Smooth muscle cell (in vitro differentiated cells): Measurements from ENCODE around the gene ZFP36L2. TPM values are rescaled to one million over a fixed set of nuclear protein-coding genes. Genes with fewer than 3 reads are reported as not detected.

Experiments used
- DNase-seq: peaks from one replicate; lab custom pipeline; 2025; ENCODE audit not compliant: unreplicated experiment; lab: John Stamatoyannopoulos, UW
- H2AFZ ChIP-seq: fragments of 200-600 bp; sonication (generic); 2 replicates; pipeline ENCODE4 v1.6.0; 2016; ENCODE audit warnings: antibody characterized with exemption, low read depth, mild to moderate bottlenecking
- H3F3A ChIP-seq: fragments of 200-600 bp; sonication (generic); 2 replicates; pipeline ENCODE4 v1.6.0; 2017; ENCODE audit warnings: antibody characterized with exemption, low read depth
- H3K27ac ChIP-seq: fragments of 200-600 bp; sonication (generic); 2 replicates; pipeline ENCODE4 v1.5.1; 2016; ENCODE audit warnings: low read depth, mild to moderate bottlenecking
- H3K27me3 ChIP-seq: fragments of 200-600 bp; sonication (generic); 2 replicates; pipeline ENCODE4 v1.6.1; 2016; ENCODE audit warnings: low read depth, mild to moderate bottlenecking
- H3K36me3 ChIP-seq: fragments of 200-600 bp; sonication (generic); 2 replicates; pipeline ENCODE4 v1.5.1; 2016; ENCODE audit warnings: low read depth
- H3K4me1 ChIP-seq: fragments of 200-600 bp; sonication (generic); 2 replicates; pipeline ENCODE4 v1.5.1; 2016; ENCODE audit warnings: low read depth
- H3K4me2 ChIP-seq: fragments of 200-600 bp; sonication (generic); 2 replicates; pipeline ENCODE4 v1.6.0; 2016; ENCODE audit warnings: mild to moderate bottlenecking
- H3K4me3 ChIP-seq: fragments of 200-600 bp; sonication (generic); 2 replicates; pipeline ENCODE4 v1.5.1; 2016; ENCODE audit warnings: mild to moderate bottlenecking
- H3K79me2 ChIP-seq: fragments of 200-600 bp; sonication (generic); 2 replicates; pipeline ENCODE4 v1.6.0; 2016; ENCODE audit warnings: low read depth, mild to moderate bottlenecking
- H3K9ac ChIP-seq: fragments of 200-600 bp; sonication (generic); 2 replicates; pipeline ENCODE4 v1.6.0; 2016; ENCODE audit warnings: low read depth
- H3K9me3 ChIP-seq: fragments of 200-600 bp; sonication (generic); replicated peaks from 2 replicates; pipeline ENCODE4 v1.5.1; 2016; ENCODE audit warnings: low read depth
- H4K20me1 ChIP-seq: fragments of 200-600 bp; sonication (generic); 2 replicates; pipeline ENCODE4 v1.6.0; 2016; ENCODE audit warnings: low read depth
- CTCF ChIP-seq: fragments of 200-600 bp; sonication (generic); IDR thresholded peaks from 2 replicates; pipeline ENCODE4 v1.5.1; 2017; ENCODE audit warnings: borderline replicate concordance, mild to moderate bottlenecking, antibody characterized with exemption; ENCODE audit not compliant: insufficient read depth, poor library complexity, severe bottlenecking
- WGBS: methylation state at CpG from one replicate; pipeline ENCODE4 v1.1.7; 2016; ENCODE audit warnings: low lambda C conversion rate; 5-methylcytosine and 5-hydroxymethylcytosine counted together
- polyA plus RNA-seq: library from polyadenylated mRNA; unstranded; fragments of >200 nt; fragmentation: Nextera tagmentation; extraction: Ambion mirVana; gene quantifications from 2 replicates; pipeline ENCODE4 v1.2.1, GENCODE V29; 2016
- total RNA-seq: library from RNA; depleted of rRNA; stranded (reverse); fragments of >200 nt; gene quantifications from 2 replicates; pipeline ENCODE4 v1.2.3, GENCODE V29; 2014

The ZFP36L2 gene
- total and polyA plus RNA-seq, 2 experiments from 2014 or later, result 7.1 to 25.8 TPM

GRCh38 chr2:43227830-43228281, 1.4 kb upstream of the ZFP36L2 start:
- H3K79me2 ChIP-seq, result peaks cover 32% of the 10 kb centered on the region
- H3K36me3 ChIP-seq, result no peaks in the 10 kb centered on the region
- H3K27me3 ChIP-seq, result no peaks in the 10 kb centered on the region
- H3K27ac ChIP-seq, result peak overlapping the region; percentile 96
- H3K9me3 ChIP-seq, result no peaks in the 10 kb centered on the region
- no peak overlapping the region for H2AFZ ChIP-seq
- TF ChIP-seq CTCF, result no peak
- peaks cover 18% of the 10 kb centered on the region for H3K4me1 ChIP-seq
- peak overlapping the region; percentile 89 for H3K4me3 ChIP-seq
- WGBS, result 21% methylated on average over 10 of the region's 10 CpGs
- peak overlapping the region; percentile 97 for H3K4me2 ChIP-seq
- DNase-seq, result no peak
- peaks cover 9% of the 10 kb centered on the region for H3F3A ChIP-seq
- H4K20me1 ChIP-seq, result peaks cover 25% of the 10 kb centered on the region
- no peak overlapping the region for H3K9ac ChIP-seq

- Histone ChIP-seq H3F3A (peaks cover 15% of the 10 kb centered on the region), H3K4me3 (peak overlapping the region; percentile 89), H4K20me1 (peaks cover 25% of the 10 kb centered on the region), H3K27ac (peak overlapping the region; percentile 96), H3K9ac (peak overlapping the region; percentile 53), H3K9me3 (no peaks in the 10 kb centered on the region), H3K4me2 (peak overlapping the region; percentile 97), H3K79me2 (peaks cover 36% of the 10 kb centered on the region), H3K27me3 (no peaks in the 10 kb centered on the region), H3K36me3 (no peaks in the 10 kb centered on the region), H3K4me1 (peaks cover 25% of the 10 kb centered on the region), H2AFZ (peak overlapping the region; percentile 86)
- peak; percentile 30 for TF ChIP-seq CTCF
- WGBS, result under 1% methylated on average over 68 of the region's 77 CpGs
- DNase-seq, result peak; percentile 87
Measured at GRCh38 chr2:43226955-43227829, 786 bp upstream of the ZFP36L2 start.

GRCh38 chr2:43225788-43226557, 433 bp downstream of the ZFP36L2 start:
- TF ChIP-seq CTCF, result no peak
- H2AFZ ChIP-seq, result peak overlapping the region; percentile 47

More at GRCh38 chr2:43225788-43226557, 433 bp downstream of the ZFP36L2 start:
- H3F3A ChIP-seq, result peaks cover 25% of the 10 kb centered on the region
- H3K4me1 ChIP-seq, result peaks cover 37% of the 10 kb centered on the region
- H3K27me3 ChIP-seq, result no peaks in the 10 kb centered on the region
- no peaks in the 10 kb centered on the region for H3K36me3 ChIP-seq
- peak overlapping the region; percentile 94 for H3K9ac ChIP-seq
- H3K4me3 ChIP-seq, result peak overlapping the region; percentile 89
- peak overlapping the region; percentile 96 for H3K27ac ChIP-seq
- H3K9me3 ChIP-seq, result no peaks in the 10 kb centered on the region
- 3% methylated on average over 61 of the region's 80 CpGs for WGBS
- peak overlapping the region; percentile 97 for H3K4me2 ChIP-seq
- no peak for DNase-seq
- peaks cover 25% of the 10 kb centered on the region for H4K20me1 ChIP-seq
- peaks cover 36% of the 10 kb centered on the region for H3K79me2 ChIP-seq
